Stomach (tissue), 9 donors: ENCODE data around the gene MYBBP1A. TPM values are rescaled to one million over a fixed set of nuclear protein-coding genes. Genes with fewer than 3 reads are reported as not detected.

Source experiments
- DNase-seq, 2 donors: peaks; one replicate each; pipeline versions ENCODE4 v3.0.0 to v3.0.0-alpha.2; 2013 to 2019
- H3K27ac ChIP-seq, 5 donors: fragments of 200-600 bp in 4 of 5; sonication (generic) in 4 of 5; one replicate each; pipeline ENCODE4 v1.5.1; 2013 to 2019; ENCODE audit warnings: mild to moderate bottlenecking in 1 of 5, moderate library complexity in 1 of 5
- H3K27me3 ChIP-seq, 3 donors: fragments of 200-600 bp; sonication (generic); one replicate each; pipeline ENCODE4 v1.5.1; 2017 to 2019; ENCODE audit warnings: mixed run types in 1 of 3
- H3K36me3 ChIP-seq, 4 donors: fragments of 200-600 bp; sonication (generic); 1 replicate in 3 of 4; 2 replicates in 1 of 4; pipeline ENCODE4 v1.5.1; 2016 to 2019
- H3K4me1 ChIP-seq, 4 donors: fragments of 200-600 bp; sonication (generic); one replicate each; pipeline ENCODE4 v1.5.1; 2016 to 2019
- H3K4me3 ChIP-seq, 4 donors: fragments of 200-600 bp; sonication (generic) in 3 of 4; one replicate each; pipeline ENCODE4 v1.5.1; 2016 to 2019; ENCODE audit warnings: mild to moderate bottlenecking in 1 of 4
- H3K9me3 ChIP-seq, 4 donors: fragments of 200-600 bp; sonication (generic); one replicate each; pipeline ENCODE4 v1.5.1; 2016 to 2019
- EP300 ChIP-seq: sonication (generic); formaldehyde crosslinking; IDR thresholded peaks from one replicate; pipeline ENCODE4 v1.6.1; 2017; ENCODE audit warnings: antibody characterized with exemption
- POLR2A ChIP-seq, 4 donors: fragments of 450-650 bp; IDR thresholded peaks; one replicate each; pipeline ENCODE4 v1.6.1; 2016; ENCODE audit warnings: antibody characterized with exemption in 4 of 4, control low read depth in 2 of 4, mild to moderate bottlenecking in 1 of 4, moderate library complexity in 1 of 4
- POLR2AphosphoS5 ChIP-seq, 3 donors: sonication (generic); formaldehyde crosslinking; IDR thresholded peaks; one replicate each; pipeline ENCODE4 v1.6.1; 2016; ENCODE audit warnings: antibody characterized with exemption in 3 of 3
- WGBS, 5 donors: extraction: QIAGEN DNeasy Blood & Tissue Kit in 3 of 5; methylation state at CpG; one replicate each; pipeline versions ENCODE4 v1.1.5 to v1.1.7; 2013 to 2018; 5-methylcytosine and 5-hydroxymethylcytosine counted together
- intact Hi-C: fragments of 100-400 bp; cut with DNase I; formaldehyde crosslinking; loops from one replicate; pipeline ENCODE4 v1.15.1; 2023; ENCODE audit warnings: low total_unique reads
- polyA plus RNA-seq, 3 donors: library from polyadenylated mRNA; stranded (reverse); fragments of 200-250 nt; gene quantifications; one replicate each; pipeline ENCODE4 v1.2.3, GENCODE V29; 2013
- total RNA-seq, 5 donors: library from RNA; depleted of rRNA; stranded (reverse); fragments of >200 nt; gene quantifications; one replicate each; pipeline versions ENCODE4 v1.1.0 to v1.2.3, GENCODE V29; 2014 to 2016
- TF ChIP-seq, protein P1 (sequence below), 7 experiments: fragments of 450-650 bp in 4 of 7; fragments of 200-600 bp in 3 of 7; sonication (generic) in 3 of 7; IDR thresholded peaks; one replicate each; pipeline ENCODE4 v1.5.1; 2016 to 2019; ENCODE audit warnings: antibody characterized with exemption in 7 of 7, control low read depth in 2 of 7, mild to moderate bottlenecking in 1 of 7
- donor health status: healthy with polysubstance abuse.
- donor health status: Bipolar disorder and iron deficiency.
- donor health status: healthy.

The MYBBP1A gene
- total and polyA plus RNA-seq, 8 donors: 14.1 to 237 (median 44.5) TPM

DNA sequence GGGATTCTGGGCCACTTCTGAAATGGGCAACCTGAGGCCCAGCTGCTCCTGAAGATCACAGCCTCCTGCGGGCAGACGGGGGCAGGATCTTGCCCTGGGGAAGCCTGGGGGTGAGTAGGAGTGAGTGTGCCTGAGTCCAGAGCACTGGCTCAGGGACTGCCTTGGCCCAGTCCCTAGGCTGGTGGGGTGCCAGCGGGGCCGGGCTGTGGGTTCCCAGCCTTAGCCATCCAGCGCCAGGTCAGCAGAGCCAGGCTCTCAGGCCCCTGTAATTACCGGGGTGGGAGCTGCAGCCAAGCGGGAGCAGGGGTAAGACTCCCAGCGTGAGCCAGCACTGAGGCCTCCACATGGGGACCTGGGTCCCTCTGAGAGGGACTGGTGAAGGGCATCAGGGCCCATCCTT lies 48.3 kb downstream of the MYBBP1A start:
- no peak for TF ChIP-seq EP300
- Histone ChIP-seq H3K27ac (peak overlapping the region in 4 of 5 donors; percentile 4 to 90 (median 51)), H3K4me3 (no peak overlapping the region), H3K36me3 (peaks cover 0 to 5% (median 0%) of the 10 kb centered on the region in 4 donors), H3K27me3 (peaks cover 0 to 27% (median 0%) of the 10 kb centered on the region in 3 donors), H3K4me1 (peaks cover 46 to 88% (median 66%) of the 10 kb centered on the region in 4 donors), H3K9me3 (no peaks in the 10 kb centered on the region)
- WGBS, 5 donors: 20 to 79% (median 75%) methylated on average over 1 to 8 of the region's 8 CpGs
- no peak for DNase-seq
- intact Hi-C loops: no loop called here

DNA sequence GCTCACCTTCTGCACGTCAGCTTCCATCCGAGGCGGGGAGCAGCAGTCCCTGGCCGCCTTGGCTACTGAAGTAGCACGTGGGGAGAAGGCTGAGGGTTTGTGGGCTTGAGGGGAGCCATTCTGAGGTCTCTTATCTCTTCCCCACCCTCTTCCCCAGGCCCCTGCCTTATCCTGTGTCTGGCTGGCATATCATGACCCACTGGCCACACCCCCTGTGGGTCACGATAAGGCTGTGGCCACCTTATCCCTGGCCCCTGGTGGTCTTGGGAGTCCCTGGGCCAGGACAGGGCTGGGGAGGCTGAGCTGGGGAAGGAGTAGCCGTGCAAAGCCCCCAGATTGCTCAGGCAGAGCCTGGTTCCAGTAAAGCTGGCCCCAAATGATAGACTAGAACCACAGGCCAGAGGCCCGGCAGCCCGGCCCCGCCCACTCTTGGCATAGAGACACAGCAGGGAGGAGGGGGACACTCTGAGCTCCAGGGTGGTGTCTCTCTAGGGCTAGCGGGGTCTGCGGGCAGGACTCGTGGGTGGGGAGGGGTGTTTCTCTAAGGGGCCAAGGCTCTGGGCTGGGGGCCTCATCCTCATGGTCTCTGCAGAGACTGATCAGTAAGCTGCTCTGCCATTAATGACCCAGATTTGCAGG lies 48.9 kb downstream of the MYBBP1A start:
- H3K27ac ChIP-seq: peak overlapping the region; percentile 0 to 90 (median 29)
- intact Hi-C loops: no loop called here
- 40 to 49% (median 44%) methylated on average over 7 to 13 of the region's 13 CpGs for WGBS, 5 donors
- peaks cover 46 to 89% (median 63%) of the 10 kb centered on the region in 4 donors for H3K4me1 ChIP-seq
- TF ChIP-seq POLR2AphosphoS5 (IDR thresholded peaks at IDR 0.05) (no peak), POLR2A (IDR thresholded peaks at IDR 0.05) (no peak), EP300 (no peak)
- TF ChIP-seq, protein P1, sequence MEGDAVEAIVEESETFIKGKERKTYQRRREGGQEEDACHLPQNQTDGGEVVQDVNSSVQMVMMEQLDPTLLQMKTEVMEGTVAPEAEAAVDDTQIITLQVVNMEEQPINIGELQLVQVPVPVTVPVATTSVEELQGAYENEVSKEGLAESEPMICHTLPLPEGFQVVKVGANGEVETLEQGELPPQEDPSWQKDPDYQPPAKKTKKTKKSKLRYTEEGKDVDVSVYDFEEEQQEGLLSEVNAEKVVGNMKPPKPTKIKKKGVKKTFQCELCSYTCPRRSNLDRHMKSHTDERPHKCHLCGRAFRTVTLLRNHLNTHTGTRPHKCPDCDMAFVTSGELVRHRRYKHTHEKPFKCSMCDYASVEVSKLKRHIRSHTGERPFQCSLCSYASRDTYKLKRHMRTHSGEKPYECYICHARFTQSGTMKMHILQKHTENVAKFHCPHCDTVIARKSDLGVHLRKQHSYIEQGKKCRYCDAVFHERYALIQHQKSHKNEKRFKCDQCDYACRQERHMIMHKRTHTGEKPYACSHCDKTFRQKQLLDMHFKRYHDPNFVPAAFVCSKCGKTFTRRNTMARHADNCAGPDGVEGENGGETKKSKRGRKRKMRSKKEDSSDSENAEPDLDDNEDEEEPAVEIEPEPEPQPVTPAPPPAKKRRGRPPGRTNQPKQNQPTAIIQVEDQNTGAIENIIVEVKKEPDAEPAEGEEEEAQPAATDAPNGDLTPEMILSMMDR (IDR thresholded peaks at IDR 0.05): no peak
- H3K9me3 ChIP-seq: no peaks in the 10 kb centered on the region
- peaks cover 0 to 33% (median 0%) of the 10 kb centered on the region in 3 donors for H3K27me3 ChIP-seq
- peaks cover 0 to 5% (median 0%) of the 10 kb centered on the region in 4 donors for H3K36me3 ChIP-seq
- peak overlapping the region in 1 of 4 donors; percentile 4 for H3K4me3 ChIP-seq
- DNase-seq: no peak

DNA sequence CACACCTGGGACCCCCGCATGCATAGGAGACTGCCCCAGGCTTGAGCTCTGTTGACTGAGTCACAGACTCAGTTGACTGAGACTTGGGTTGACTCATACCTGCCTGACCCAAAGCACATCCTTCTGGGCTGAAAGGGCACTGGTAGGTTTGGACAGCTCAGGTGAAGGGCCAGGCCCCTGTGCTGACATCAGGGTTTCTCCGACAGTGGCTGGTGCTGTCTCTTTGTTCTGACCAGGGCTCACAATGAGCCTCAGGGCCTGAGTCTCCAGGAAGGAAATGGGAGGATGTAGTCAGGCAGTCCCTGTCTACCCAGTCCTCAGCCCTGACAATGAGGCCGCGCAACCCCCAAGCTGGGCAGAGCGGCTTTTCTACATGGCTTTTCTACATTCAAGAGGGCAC lies 50.0 kb downstream of the MYBBP1A start:
- no peak overlapping the region for H3K4me3 ChIP-seq
- peak overlapping the region in 4 of 5 donors; percentile 13 to 59 (median 31) for H3K27ac ChIP-seq
- peaks cover 53 to 89% (median 62%) of the 10 kb centered on the region in 4 donors for H3K4me1 ChIP-seq
- TF ChIP-seq, protein P1 (IDR thresholded peaks at IDR 0.05): no peak
- no peak for TF ChIP-seq EP300
- no peak for TF ChIP-seq POLR2A (IDR thresholded peaks at IDR 0.05)
- TF ChIP-seq POLR2AphosphoS5 (IDR thresholded peaks at IDR 0.05): no peak
- H3K9me3 ChIP-seq: no peaks in the 10 kb centered on the region
- peaks cover 0 to 44% (median 6%) of the 10 kb centered on the region in 3 donors for H3K27me3 ChIP-seq
- peaks cover 0 to 5% (median 0%) of the 10 kb centered on the region in 4 donors for H3K36me3 ChIP-seq
- WGBS, 5 donors: 74 to 100% (median 92%) methylated on average over 4 to 5 of the region's 5 CpGs
- intact Hi-C loops: no loop called here
- peak in 1 of 2 donors; percentile 10 for DNase-seq

DNA sequence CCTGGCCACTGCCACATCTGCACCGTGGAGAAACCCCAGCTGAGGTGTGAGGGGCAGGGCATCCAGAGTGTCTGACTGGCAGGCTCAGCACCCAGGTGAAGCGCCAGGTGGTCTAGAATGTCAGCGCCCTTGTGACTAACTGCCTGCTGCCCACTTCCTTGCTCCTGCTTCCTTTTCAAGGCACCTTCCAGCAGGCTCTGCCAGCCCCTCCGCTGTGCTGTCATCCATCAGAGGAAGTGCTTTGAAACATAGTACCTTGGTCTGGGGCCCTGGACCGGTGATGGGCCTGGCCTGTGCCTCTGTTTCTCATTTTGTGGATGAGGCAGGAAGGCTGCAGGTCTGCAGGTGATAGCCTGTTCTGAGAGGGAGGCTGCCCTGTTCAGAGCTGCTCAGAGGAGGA lies 51.0 kb downstream of the MYBBP1A start:
- DNase-seq: peak in 1 of 2 donors; percentile 32
- TF ChIP-seq, protein P1 (IDR thresholded peaks at IDR 0.05): no peak
- no peak for TF ChIP-seq POLR2A (IDR thresholded peaks at IDR 0.05)
- Histone ChIP-seq H3K27me3 (peaks cover 0 to 54% (median 16%) of the 10 kb centered on the region in 3 donors), H3K9me3 (no peaks in the 10 kb centered on the region), H3K4me1 (peaks cover 53 to 89% (median 62%) of the 10 kb centered on the region in 4 donors), H3K27ac (peak overlapping the region in 3 of 5 donors; percentile 13 to 59 (median 42)), H3K4me3 (no peak overlapping the region), H3K36me3 (peaks cover 0 to 5% (median 0%) of the 10 kb centered on the region in 4 donors)
- intact Hi-C loops: no loop called here
- WGBS, 5 donors: 47 to 79% (median 72%) methylated on average over 3 to 5 of the region's 5 CpGs
